ENCODE data around the gene ARHGAP10.

ARHGAP10 gene

DNA sequence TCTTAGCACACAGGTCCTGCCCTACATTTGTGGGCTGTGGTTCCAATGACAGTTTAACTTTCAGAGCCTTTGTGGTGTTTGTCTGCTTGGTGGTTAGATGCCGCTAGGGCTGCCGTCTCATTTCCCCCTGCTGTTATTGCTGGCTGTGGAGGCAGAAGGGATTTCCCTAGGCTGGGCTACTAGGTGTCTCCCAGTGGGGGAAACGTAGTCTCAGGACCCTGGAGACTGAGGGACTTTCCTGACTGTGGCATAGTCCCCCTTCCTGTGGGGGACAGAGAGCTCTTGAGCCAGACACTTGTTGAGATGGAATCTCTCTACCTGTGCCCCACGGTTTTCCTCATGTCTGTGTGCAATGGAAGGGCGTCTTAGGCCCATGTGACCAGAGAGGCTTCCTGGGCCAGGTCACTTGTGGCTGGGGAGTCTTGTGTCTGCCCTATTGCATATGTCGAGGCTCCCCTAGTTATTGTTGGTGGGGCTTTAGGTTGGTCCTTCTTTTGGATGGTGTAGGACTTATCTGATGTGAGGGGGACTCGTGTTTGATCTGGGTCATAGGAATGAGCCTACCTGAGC lies 68.2 kb downstream of the ARHGAP10 start:
- peak; percentile 78 for DNase-seq

DNA sequence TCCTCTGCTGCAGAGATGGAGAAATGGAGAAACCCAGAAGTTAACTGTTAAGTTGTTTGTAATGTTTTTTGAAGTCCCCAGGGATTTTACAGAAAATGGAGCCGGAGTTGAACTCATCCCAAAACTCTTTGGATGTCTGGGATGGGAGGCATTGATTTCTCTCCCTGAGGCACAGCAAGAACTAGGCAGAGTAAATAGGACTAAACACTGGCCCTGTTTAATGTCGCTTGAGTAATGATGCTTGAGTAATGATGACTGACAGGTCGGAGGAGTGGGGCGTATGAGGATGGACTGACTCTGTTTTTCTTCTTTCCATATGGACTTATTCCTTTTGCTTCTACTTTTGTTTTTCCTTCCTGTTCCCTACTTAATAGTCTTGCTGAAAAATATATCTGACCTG lies 69.9 kb downstream of the ARHGAP10 start:
- DNase-seq, result no peak

DNA sequence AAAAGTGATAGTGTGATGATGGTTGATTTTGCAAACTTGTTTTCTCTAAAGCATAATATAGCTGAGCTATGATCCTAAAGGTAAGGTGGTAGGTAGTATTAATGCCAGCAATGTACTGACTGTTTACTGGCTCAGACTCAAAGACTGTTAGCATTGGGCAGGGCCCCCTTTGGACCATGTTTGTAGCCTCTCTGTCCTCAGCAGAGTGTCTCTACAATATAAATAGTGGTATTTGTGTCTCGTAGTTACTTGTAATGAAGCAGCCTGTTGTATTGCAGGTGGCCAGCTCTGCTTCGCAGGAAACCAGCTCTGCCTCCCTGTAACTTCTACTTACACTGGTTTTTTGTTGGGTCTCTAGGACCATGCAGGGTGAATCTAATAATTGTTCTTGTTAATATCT lies 70.5 kb downstream of the ARHGAP10 start:
- DNase-seq, result no peak

DNA sequence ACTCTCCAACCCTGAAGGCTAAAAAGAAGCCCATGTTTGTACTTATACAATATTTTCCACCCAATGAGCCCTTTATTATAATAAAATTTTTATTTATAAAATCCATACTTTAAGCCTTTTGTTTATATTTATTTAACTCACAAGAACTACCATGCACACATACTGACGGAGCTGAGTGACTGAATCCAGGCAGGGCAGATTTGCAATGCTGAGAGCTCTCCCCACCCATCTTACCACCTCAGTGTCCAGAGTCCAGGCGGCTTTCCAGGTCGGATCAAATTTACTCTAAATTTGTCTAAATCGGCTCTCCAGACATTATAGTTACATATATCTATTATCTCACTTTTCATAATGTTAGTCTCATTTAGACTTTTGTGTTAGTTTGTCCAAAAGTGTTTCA lies 74.1 kb downstream of the ARHGAP10 start:
- DNase-seq, result no peak

DNA sequence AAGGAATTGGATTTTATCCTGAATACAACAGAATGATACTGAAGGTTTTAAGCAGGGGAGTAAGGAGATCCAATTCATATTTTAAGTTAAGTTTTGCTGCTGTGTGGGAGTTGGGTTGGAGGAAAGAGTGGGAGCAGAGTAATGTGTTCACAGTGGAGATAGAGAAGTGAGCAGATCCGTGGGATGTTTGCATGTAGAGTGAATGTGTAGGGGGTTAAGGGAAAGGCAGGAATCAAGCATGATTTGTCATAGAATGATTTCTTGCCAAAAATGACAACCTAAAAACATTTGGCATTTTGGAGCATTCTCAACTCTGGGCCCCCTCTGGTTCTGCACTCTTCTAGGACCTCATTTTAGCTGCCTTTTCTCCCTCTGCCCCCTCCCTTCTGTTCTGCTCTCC lies 76.6 kb downstream of the ARHGAP10 start:
- DNase-seq, result no peak

DNA sequence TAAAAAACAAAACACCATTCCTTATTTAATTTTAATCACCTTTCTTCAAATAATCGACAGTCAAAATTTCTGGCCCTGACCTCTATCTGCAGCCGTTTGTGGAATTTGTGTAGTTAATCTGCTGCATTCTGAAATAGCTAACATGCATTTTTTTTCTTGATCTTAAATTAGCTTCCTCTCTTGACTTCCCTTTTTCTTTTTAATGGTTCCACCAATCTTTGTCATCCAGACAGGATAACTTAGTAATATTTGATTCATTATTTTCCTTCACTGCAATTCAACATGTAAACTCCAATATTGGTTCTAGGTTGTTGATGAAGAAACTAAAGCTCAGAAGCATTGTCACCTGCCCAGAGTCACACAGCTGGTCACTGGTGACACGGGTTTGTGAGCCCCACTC lies 77.3 kb downstream of the ARHGAP10 start:
- DNase-seq, result no peak

DNA sequence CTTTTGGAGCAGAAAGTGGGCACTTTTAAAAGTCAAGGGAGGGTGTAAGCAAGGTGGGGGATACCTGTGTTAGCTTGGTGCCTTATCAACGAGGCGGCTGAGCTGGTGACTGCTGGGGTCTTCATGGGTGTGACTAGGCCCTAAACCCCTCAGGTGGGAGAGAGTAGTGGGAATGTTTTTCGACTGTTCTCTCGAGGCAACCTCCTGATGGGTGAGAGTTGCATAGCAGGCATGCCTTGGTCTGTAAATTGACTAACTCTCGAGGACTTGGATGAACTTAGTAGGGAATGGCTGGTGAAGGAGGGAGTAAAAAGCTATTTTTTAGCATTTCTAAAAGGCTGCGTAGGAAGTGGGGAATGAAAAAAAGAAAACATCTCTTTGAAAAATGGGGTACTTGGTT lies 80.0 kb downstream of the ARHGAP10 start:
- DNase-seq, result no peak

DNA sequence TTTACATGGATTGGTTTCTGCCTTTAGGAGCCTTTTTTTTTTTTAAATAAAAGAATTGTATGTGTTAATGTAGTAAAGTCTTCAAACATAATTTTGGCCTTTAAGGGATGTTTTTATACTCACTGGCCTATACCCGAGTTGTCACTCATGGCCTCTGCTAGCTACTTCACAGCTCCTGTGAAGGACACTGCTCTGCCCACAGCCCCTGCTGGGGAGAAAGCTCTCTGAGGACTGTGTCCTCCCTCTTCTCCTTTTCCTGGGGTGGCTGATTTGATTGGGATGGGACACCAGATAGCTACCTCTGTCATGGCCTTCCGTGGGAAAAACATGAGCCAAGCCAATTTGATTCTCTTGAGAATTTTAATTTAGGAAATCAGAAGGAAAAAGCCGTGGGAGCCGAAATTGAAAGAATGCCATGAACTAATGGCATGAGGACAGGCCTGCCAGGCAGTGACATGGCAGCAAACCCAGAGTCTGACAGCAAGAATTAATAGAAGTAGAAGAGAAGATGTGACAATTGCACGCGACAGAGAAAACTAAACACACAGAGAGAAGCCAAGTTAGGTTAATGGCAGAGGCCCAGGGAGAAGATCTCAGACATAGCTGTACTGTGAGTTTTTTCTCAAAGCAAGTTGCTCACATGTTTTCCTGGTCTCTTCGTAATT lies 81.4 kb downstream of the ARHGAP10 start:
- DNase-seq, result no peak

DNA sequence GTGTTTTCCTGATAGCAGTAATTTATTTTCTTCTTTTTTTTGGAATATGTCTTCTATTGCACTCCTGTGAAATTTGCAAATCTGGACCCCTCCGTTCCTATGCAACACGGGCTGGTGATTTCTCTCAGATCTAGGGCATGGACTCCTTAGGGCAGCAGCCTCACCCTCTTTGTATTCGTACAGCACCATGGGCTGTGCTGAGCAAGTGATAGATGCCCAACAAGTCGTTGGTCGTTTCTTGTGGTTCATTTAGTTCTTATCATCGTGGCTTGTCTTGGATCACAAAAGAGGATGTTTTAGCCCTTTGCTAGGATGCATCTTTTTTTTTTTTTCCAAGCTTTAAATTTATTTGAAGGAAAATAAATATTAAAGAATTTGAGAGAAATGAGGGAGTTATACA lies 82.1 kb downstream of the ARHGAP10 start:
- no peak for DNase-seq

DNA sequence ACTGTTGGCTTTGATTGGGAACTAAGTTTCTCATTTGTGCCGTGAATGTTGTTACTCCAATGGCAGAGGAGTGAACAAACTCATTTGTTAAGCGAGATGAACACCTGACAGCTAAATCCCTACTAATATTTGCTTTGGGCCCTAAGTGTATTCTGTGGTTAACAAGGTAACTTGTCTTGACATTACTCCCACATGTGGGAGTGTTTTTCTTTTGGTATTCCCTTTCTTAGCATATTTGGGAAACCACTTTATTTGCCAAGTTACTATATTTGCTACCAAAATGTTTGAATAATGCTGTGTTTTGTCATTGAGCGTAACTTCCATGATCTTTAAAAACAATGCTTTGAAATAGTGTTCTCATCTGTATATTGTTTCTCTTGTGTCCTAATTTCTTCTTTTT lies 82.5 kb downstream of the ARHGAP10 start:
- no peak for DNase-seq

DNA sequence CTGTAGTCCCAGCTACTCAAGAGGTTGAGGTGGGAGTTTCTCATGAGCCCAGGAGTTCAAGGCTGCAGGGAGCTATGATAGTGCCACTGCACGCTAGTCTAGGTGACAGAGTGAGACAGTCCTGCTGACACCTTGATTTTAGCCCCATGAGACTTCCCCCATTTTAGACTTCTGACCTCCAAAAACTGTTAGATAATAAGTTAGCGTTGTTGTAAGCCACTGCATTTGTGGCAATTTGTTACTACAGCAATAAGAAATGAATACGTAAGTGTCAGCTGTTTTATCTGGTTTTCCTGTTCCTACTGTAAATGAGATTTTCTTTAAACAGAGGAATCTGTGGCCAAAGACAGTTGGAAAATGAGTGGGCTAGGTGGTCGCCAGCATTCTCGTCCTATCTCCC lies 83.9 kb downstream of the ARHGAP10 start:
- no peak for DNase-seq

DNA sequence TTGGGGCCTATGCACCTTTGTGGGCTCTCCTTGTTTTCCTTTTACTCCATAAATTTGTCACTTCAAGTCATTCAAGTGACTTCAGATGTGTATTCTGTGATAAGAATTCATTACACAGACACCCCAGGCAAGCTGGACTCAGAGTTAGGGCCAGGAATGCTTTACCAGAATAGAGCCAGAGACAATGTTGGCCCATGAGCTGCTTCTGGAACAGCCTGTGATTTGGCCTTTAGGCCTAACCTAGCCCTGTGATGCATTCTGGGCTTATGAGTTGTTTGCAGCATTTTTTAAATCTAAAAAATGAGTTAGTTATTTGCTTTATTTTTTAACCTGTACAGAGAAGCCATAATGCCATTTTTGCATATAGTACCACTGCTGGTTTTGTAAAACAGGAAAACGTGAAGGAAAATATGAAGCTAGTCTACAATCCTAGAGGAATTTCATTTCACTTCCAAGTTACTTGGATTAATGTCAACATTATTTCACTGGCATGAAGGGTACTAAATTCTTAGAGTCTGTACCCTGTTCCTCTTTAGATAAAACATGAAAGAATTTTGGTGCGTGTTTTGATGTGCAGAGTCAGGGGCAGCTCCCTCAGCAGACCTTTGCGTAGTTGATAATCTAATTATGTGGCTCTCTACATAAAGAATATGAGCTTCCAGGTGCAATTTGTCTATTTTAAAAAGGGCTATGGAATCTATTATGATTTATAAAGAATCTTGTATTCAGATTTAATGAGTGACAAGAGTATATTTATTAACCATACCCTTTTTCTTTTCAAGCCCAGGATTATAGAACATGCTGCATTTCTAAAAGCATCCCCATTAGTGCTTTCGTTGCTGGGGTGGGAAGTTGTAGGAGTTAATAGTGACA lies 84.7 kb downstream of the ARHGAP10 start:
- DNase-seq, result no peak

DNA sequence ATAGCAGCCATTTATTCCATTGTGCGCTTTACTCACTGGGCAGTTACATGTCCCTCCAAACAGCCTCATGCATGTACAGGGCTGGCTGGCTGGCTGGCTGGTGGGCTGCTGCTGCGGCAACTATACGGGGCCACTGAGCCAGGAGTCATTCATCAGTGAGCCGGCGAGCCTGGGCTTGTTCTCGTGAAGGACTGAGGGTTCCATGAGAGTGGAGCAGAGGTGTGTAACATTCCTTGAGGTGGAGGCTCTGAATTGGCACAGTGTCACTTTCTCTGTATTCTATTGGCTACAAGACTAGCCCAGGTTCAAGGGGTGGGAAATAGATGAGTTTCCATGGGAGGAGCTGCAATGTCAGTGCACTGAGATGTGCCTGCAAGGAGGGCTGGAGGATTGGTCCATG lies 89.1 kb downstream of the ARHGAP10 start:
- no peak for DNase-seq

DNA sequence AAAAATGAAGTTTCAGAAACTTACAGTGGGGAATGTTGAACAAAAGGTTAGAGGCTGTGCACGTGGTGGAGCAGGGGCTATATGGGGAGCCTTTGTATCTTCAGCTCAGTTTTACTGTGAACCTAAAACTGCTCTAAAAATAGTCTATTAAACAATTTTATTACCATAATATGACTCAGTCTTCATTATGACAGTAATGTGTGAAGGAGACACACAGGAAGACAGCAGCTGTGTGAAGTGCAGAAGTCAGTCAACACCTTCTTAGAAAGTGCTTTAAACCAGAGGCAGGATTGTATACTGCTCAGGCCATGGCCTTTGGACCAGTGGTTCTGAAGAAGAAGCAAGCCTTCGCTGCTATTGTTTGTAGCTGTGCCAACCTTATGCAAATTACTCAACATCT lies 89.7 kb downstream of the ARHGAP10 start:
- DNase-seq, result no peak

DNA sequence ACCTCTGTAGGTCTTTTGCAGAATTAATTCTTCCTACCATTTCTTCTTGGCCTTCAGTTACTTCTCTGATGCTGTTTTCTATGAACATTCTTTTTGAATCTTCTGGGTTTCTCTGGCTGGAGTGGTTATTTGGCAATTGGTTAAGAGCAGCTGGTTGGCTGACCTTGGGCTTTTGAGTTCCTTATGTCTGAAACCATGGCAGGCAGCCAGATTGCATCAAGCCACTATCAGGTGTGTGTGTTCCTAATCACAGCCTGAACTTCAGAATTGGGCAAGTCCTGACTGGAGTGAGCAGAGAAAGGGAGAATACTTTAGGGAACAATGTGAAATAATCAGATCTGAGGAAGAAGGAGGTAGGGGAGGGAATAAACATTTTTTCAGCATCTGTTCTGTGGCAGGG lies 90.2 kb downstream of the ARHGAP10 start:
- DNase-seq, result no peak

DNA sequence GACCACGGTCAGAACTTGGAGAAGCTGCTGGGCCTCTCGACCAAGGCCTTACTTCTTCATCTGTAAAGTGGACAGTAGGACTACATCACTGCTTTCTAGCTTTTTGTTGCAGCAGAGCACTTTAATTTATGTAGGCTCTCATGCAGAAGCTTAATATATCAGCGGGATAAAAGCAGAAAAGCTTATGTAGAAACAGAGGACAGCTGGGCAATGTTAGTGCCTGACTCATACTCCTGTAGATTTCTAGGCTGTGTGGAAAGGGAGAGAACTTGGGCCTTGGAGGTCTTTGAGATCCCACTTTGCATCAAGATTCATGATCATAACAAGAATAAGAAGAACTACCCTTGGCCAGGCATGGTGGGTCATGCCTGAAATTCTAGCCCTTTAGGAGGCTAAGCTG lies 91.2 kb downstream of the ARHGAP10 start:
- DNase-seq, result no peak

DNA sequence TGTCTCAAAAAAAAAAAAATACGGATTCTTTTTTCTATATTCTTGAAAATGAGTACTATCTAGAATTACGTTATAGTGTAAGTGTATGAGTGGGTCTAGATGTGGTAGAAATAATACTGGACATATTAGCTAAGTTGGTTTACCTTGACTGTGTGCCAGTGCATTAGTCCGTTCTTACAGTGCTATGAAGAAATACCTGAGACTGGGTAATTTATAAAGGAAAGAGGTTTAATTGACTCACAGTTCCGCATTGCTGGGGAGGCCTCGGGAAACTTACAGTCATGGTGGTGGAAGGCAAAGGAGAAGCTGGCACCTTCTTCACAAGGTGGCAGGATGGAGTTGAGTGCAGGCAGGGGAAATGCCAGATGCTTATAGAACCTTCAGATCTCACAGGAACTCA lies 92.4 kb downstream of the ARHGAP10 start:
- no peak for DNase-seq

DNA sequence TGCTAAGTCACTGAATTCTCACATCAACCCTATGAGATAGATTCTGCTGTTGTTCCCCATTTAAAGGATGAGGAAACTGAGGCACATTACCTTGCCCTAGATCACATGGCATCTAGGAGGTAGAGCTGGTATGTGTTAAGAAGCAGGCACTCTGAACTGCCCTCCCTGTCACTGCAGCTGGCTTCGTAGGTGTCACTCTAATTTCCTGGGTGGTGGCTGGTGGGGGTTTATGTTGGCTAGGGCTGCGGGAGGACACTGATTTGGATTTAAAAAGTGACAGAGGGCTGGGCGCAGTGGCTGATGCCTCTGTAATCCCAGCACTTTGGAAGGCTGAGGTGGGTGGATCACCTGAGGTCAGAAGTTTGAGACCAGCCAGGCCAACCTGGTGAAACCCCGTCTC lies 93.0 kb downstream of the ARHGAP10 start:
- no peak for DNase-seq

DNA sequence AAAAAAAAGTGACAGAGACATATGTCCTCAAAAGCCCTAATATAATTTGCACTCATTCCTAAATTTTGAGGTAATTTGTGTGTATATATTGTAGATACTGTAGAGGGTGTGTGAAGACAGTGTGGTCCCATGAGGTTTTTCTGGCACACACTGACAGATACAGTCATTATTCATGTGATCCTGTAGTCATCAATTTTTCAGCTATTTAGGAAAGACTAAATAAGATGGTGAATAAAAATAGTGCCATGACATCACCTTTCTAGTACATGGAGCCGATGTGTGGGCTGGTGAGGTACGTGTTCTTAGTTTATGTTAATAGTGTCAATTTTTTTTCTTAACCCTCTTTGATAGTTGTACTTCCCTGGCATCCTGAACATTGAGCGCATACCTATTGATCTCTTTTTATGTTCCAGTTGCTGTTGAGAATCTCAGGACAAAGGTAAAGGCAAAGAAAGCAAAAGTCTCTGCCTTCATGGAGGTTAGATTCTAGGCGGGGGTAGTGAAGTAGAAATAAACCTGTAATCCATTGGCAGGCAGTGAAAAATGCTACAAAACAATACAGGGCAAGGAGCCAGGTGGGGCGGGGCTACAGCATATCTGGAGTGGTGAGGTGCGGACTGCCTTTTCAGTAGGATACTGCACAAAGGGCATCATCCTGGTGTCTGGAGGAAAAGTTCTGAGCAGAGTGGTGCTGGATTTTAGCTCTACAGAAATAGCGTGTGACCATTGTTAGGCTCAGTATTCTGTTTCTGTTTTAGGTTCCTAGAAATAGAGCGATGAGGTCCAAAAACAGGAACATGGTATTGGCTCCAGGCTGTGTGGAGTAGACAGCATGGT lies 93.8 kb downstream of the ARHGAP10 start:
- no peak for DNase-seq

DNA sequence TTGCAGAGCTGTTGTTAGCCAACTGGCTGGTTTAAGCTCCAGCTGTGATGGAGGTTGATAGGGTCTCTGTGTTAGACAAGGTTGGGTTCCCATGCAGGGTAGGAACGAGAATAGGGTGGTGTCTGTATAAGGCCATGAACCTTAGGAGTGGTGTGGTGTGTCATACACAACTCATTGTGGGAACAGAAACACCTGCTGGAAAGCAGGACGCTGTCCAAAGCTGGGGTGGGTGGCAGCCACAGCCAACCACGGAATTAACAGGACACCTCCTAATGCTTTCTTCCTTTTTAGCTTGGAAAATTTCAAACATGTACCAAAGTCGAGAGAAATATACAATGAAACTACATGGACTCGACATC lies 94.4 kb downstream of the ARHGAP10 start:
- no peak for DNase-seq

DNA sequence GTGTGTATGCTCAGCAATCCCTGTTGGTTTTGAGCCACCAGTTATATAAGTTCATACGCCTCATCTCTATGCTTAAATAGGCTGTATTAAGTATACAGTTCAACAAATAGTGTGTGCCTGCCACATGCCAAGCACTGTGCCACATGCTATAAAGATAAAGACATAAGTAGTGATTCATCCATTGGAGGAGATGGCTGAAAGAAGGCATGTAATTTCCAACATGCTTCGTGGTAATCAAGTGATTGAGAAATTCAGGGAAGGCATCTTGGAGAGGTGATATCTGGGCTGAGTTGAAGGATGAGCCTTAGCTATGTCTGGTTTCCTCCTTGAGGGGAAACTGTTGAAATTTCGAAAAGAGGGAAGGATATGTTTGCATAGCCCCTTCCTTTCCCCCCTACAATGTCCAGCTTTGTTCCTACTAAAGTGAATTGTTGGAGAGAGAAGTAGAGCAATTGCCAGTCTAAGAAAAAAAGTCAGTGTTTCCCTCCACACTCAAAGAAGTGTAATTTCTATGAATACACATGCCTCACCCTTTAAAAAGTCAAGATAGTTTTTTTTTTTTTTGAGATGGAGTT lies 96.5 kb downstream of the ARHGAP10 start:
- no peak for DNase-seq

DNA sequence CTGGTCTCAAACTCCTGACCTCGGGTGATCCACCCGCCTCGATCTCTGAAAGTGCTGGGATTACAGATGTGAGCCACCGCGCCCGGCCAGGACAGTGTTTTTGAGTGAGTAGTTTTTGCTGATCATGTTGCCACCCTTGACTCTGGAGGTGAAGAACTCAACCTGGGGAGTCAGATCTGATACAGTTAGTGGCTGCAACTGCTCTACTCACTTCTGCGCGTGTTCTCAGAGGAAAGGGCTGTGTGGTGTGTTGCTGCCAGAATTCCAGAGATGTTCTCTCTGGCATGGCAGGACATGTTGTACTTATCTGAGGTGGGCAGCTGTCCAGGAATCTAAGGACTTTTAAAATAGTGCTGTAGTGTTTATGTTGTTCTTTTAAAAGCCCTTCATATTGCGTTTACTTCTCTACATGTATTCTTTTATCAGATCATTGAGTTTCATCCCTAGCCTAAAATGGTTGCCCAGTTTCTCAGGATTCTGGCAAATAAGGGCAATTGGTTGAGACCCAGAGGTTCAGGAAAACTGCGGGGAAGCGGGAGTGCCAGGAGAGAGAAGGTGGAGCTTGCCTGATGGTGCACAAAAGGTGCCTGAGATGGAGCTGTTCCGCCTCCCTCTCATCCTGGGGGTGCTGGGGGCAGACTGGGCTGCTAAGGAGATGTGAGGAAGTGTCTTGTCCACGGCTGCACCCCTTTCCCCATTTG lies 97.7 kb downstream of the ARHGAP10 start:
- DNase-seq, result no peak

Measured in central memory CD4-positive, alpha-beta T cell (primary cell).